Nephron progenitor cell (in vitro differentiated cells): Measurements from ENCODE around the gene ZNF512B.
A peak's percentile ranks its signal among the peaks of the same experiment; 100 is the strongest.

Source experiments
- DNase-seq: peaks from one replicate; pipeline ENCODE4 v3.0.0; 2021
- H3K27ac Mint-ChIP-seq: 2 replicates; pipeline ENCODE4 v1.8.0; 2021; ENCODE audit warnings: mild to moderate bottlenecking, moderate library complexity, mixed read lengths
- H3K27me3 Mint-ChIP-seq: 2 replicates; pipeline ENCODE4 v1.8.0; 2021; ENCODE audit warnings: mild to moderate bottlenecking, low read depth, mixed read lengths; ENCODE audit not compliant: poor library complexity
- H3K36me3 Mint-ChIP-seq: 2 replicates; pipeline ENCODE4 v1.8.0; 2021; ENCODE audit warnings: low read depth, mixed read lengths
- H3K4me1 Mint-ChIP-seq: 2 replicates; pipeline ENCODE4 v1.8.0; 2021; ENCODE audit warnings: mixed read lengths
- H3K4me3 Mint-ChIP-seq: 2 replicates; pipeline ENCODE4 v1.8.0; 2021; ENCODE audit warnings: mild to moderate bottlenecking, moderate library complexity, mixed read lengths
- H3K9me3 Mint-ChIP-seq: 2 replicates; pipeline ENCODE4 v1.8.0; 2021; ENCODE audit warnings: mild to moderate bottlenecking, moderate library complexity, mixed read lengths
- TF ChIP-seq, protein P1 (sequence below): fragments of 200-600 bp; sonication (generic); IDR thresholded peaks from 2 replicates; pipeline ENCODE4 v1.5.0; 2021; ENCODE audit warnings: antibody characterized with exemption

ZNF512B gene

DNA sequence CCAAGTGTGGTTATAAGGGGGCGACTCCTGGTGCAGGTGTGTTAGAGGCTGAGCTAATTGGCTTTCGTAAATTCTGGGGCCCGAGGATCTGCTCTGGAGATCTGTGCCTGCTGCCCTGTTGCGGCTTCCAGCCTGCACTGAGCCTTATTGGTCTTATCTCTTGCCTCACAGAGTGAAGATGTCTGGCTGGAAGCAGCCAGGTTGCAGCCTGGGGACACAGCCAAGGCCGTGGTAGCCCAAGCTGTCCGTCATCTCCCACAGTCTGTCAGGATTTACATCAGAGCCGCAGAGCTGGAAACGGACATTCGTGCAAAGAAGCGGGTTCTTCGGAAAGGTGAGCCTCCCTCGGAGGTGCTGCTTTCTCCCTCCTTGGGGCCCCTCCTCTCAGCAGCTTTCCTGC lies 31.2 kb upstream of the ZNF512B start:
- H3K27ac Mint-ChIP-seq: peak overlapping the region; percentile 25
- H3K27me3 Mint-ChIP-seq: no peaks in the 10 kb centered on the region
- H3K4me1 Mint-ChIP-seq: peaks cover 27% of the 10 kb centered on the region
- H3K4me3 Mint-ChIP-seq: no peak overlapping the region
- no peaks in the 10 kb centered on the region for H3K9me3 Mint-ChIP-seq
- H3K36me3 Mint-ChIP-seq: peaks cover 54% of the 10 kb centered on the region
- TF ChIP-seq, protein P1, sequence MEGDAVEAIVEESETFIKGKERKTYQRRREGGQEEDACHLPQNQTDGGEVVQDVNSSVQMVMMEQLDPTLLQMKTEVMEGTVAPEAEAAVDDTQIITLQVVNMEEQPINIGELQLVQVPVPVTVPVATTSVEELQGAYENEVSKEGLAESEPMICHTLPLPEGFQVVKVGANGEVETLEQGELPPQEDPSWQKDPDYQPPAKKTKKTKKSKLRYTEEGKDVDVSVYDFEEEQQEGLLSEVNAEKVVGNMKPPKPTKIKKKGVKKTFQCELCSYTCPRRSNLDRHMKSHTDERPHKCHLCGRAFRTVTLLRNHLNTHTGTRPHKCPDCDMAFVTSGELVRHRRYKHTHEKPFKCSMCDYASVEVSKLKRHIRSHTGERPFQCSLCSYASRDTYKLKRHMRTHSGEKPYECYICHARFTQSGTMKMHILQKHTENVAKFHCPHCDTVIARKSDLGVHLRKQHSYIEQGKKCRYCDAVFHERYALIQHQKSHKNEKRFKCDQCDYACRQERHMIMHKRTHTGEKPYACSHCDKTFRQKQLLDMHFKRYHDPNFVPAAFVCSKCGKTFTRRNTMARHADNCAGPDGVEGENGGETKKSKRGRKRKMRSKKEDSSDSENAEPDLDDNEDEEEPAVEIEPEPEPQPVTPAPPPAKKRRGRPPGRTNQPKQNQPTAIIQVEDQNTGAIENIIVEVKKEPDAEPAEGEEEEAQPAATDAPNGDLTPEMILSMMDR: no peak
- DNase-seq: no peak

- Mint-ChIP-seq H3K27ac (no peak overlapping the region), H3K4me3 (peak overlapping the region; percentile 95), H3K36me3 (peaks cover 49% of the 10 kb centered on the region), H3K9me3 (no peaks in the 10 kb centered on the region), H3K27me3 (peaks cover 24% of the 10 kb centered on the region), H3K4me1 (peaks cover 43% of the 10 kb centered on the region)
- DNase-seq: no peak
- TF ChIP-seq, protein P1: no peak
Measured at GRCh38 chr20:63982937-63983336, 13.2 kb upstream of the ZNF512B start.

DNA sequence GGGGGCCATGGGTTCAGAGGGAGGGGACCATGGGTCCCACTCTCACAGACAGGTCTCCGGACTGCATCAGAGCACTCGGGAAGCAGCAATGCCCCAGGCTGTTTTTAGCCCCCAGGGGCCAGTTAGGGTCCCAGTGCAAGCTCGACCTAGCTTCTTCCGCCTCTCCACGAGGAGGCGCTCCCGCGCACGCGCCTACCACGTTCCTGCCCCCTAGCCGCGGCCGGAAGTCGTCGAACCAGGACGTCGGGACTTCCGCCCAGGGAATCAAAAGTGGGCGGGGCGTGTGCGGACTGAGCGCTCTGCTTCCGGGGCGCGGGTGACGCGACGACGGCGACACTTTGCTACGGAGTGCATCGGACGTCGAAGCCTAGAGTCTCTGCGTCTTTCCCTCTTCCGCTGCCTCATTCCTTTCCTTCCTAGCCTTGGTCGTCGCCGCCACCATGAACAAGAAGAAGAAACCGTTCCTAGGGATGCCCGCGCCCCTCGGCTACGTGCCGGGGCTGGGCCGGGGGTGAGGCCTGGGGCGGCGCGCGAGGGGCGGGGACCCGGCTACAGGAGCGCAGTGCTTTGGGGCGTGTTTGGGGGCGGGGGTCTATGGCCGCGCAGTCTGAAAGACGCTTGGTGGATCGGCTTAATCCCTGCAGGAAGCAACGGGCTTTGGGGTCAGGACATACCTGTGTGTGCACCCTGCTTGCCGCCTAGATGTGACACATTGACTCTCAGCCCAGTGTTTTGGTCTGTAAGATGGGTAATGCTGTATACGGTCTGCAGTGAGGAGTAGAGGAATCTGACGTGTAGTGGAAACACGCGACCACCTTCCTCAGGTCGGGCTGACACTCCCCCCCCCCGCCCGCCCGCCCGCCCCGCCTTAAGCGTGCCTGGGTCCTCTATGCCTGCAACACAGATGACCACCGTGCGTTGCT lies 11.3 kb upstream of the ZNF512B start, which contains the start of gene PRPF6:
Gene PRPF6, plus strand, starts transcription at position 327 of the 923 bp plus-strand sequence. Its CDS starts 114 bp downstream, at position 441.
- peaks cover 43% of the 10 kb centered on the region for H3K4me1 Mint-ChIP-seq
- peaks cover 43% of the 10 kb centered on the region for H3K27me3 Mint-ChIP-seq
- TF ChIP-seq, protein P1: peak; percentile 65
- H3K4me3 Mint-ChIP-seq: peak within 1 kb of the TSS; percentile 95
- peak; percentile 94 for DNase-seq
- no peaks in the 10 kb centered on the region for H3K9me3 Mint-ChIP-seq
- peaks cover 36% of the 10 kb centered on the region for H3K36me3 Mint-ChIP-seq
- peak within 1 kb of the TSS; percentile 97 for H3K27ac Mint-ChIP-seq

- Mint-ChIP-seq H3K27ac (no peak overlapping the region), H3K27me3 (peaks cover 47% of the 10 kb centered on the region), H3K9me3 (no peaks in the 10 kb centered on the region), H3K36me3 (peaks cover 29% of the 10 kb centered on the region), H3K4me3 (peak overlapping the region; percentile 95), H3K4me1 (peaks cover 43% of the 10 kb centered on the region)
- no peak for DNase-seq
- TF ChIP-seq, protein P1: no peak
Measured at GRCh38 chr20:63980317-63980805, 10.6 kb upstream of the ZNF512B start.

DNA sequence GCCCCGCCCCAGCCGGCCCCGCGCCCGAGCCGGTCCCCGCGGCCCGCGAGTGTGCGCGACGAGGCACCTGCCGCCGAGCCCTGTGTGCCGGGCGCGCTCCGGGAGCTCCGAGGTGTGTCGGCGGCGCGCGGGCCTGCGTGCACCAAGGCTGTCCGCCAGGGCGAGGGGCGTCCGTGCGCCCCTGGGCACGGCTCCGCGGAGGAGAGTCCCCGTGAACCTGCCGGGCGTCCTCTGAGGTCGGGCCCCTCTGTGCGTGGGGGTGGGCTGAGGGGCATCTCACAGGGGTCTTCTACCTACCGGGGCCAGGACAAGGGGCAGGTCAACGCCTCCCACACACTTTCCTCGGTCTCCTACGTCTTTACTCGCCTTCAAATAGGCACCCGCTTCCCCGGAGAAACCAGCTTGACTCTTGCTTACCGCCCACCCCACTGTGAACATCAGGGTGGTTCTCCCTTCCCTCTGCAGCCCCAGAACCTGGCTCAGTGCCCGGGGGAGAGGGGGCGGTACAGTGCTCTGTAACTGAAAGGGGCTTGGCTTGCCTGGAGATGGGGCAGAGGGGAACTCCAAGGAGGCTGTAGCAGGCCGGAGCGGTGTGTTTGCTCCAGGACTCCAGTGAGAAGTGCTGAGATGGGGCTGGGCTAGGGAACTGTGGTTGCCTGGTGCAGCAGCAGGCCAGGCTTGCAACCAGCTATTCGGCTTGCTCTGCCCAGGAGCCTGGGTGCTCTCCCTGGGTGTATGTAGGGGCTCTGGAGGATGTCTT lies 10.0 kb upstream of the ZNF512B start, which contains the start of gene SAMD10:
Gene SAMD10, minus strand, starts transcription at position 86 of the 760 bp plus-strand sequence. CDS start 175 bp downstream, outside the sequence.
- Mint-ChIP-seq H3K27ac (no peak within 1 kb of the TSS), H3K36me3 (peaks cover 25% of the 10 kb centered on the region), H3K27me3 (peaks cover 47% of the 10 kb centered on the region), H3K9me3 (no peaks in the 10 kb centered on the region), H3K4me1 (peaks cover 43% of the 10 kb centered on the region), H3K4me3 (peak within 1 kb of the TSS; percentile 95)
- TF ChIP-seq, protein P1: no peak
- DNase-seq: peak; percentile 72
